Esophagus muscularis mucosa (tissue), 3 donors: Measurements from ENCODE around the gene IRAK1.

ENCODE experiments used
- POLR2A ChIP-seq: fragments of 450-650 bp; IDR thresholded peaks from one replicate; pipeline ENCODE4 v1.6.1; 2017; ENCODE audit warnings: antibody characterized with exemption, moderate library complexity, mild to moderate bottlenecking, low read depth
- POLR2AphosphoS5 ChIP-seq, 2 donors: sonication (generic); formaldehyde crosslinking; IDR thresholded peaks; one replicate each; pipeline ENCODE4 v1.6.1; 2017; ENCODE audit warnings: antibody characterized with exemption in 2 of 2
- TF ChIP-seq, protein P1 (sequence below), 3 experiments: fragments of 200-600 bp in 2 of 3; fragments of 450-650 bp in 1 of 3; sonication (generic) in 2 of 3; IDR thresholded peaks; one replicate each; pipeline ENCODE4 v1.5.1; 2017 to 2019; ENCODE audit warnings: antibody characterized with exemption in 3 of 3, mild to moderate bottlenecking in 2 of 3, moderate library complexity in 1 of 3

DNA sequence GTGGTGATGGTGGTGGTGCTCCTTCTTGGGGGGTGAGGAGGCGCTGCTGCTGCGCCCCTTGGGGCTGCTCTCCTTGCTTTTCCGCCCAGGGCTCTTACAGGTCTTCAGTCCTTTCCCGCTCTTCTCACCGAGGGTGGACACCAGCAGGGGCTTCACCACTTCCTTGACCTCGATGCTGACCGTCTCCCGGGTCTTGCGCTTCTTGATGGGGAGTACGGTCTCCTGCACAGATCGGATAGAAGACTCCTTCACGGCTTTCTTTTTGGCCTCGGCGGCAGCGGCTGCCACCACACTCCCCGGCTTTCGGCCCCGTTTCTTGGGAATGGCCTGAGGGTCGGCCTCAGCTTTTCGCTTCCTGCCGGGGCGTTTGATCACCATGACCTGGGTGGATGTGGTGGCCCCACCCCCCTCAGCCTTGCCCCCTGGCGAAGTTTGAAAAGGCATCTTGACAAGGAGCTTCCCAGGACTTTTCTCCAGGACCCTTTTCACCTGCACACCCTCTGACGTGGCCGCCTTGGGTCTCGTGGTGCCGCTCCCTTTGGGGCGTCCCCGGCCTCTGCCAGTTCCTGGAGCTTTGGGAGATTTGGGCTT, 11.1 kb upstream of the IRAK1 start:
- TF ChIP-seq, protein P1, sequence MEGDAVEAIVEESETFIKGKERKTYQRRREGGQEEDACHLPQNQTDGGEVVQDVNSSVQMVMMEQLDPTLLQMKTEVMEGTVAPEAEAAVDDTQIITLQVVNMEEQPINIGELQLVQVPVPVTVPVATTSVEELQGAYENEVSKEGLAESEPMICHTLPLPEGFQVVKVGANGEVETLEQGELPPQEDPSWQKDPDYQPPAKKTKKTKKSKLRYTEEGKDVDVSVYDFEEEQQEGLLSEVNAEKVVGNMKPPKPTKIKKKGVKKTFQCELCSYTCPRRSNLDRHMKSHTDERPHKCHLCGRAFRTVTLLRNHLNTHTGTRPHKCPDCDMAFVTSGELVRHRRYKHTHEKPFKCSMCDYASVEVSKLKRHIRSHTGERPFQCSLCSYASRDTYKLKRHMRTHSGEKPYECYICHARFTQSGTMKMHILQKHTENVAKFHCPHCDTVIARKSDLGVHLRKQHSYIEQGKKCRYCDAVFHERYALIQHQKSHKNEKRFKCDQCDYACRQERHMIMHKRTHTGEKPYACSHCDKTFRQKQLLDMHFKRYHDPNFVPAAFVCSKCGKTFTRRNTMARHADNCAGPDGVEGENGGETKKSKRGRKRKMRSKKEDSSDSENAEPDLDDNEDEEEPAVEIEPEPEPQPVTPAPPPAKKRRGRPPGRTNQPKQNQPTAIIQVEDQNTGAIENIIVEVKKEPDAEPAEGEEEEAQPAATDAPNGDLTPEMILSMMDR (IDR thresholded peaks at IDR 0.05): no peak
- TF ChIP-seq POLR2A (no peak), POLR2AphosphoS5 (IDR thresholded peaks at IDR 0.05) (no peak)
